Endothelial cell of umbilical vein (primary cell): ENCODE results near the gene ATP5PO. TPM values are rescaled to one million over a fixed set of nuclear protein-coding genes. Genes with fewer than 3 reads are reported as not detected.

Source experiments
- BruUV-seq: library from RNA; stranded (reverse); fragments of 400-500 nt; replicated peaks from 2 replicates; lab custom pipeline; 2021; lab: Mats Ljungman, UMichigan
- CTCF ChIA-PET: fragments of 300-600, 350-600 bp; sonication (Branson Sonifier 250); formaldehyde crosslinking; loops from one replicate; lab custom pipeline; 2021; ENCODE audit warnings: antibody characterized with exemption, inconsistent platforms; lab: Charles Lee
- POLR2A ChIA-PET: fragments of 300-600, 350-600 bp; sonication (Branson Sonifier 250); formaldehyde crosslinking; loops from one replicate; lab custom pipeline; 2021; ENCODE audit warnings: antibody characterized with exemption, inconsistent platforms; lab: Charles Lee
- DNase-seq: peaks from one replicate; pipeline ENCODE4 v3.0.0-alpha.2; 2011; ENCODE audit warnings: low read depth, low spot score
- FAIRE-seq: peaks from 2 replicates; lab custom pipeline; 2011; peaks lifted over from hg19 to GRCh38; lab: Jason Lieb, UNC
- H2AFZ ChIP-seq: 2 replicates; pipeline ENCODE4 v1.6.0; 2012; ENCODE audit warnings: low read depth, low read length, control low read depth, inconsistent platforms
- H3K27ac ChIP-seq: 2 replicates; pipeline ENCODE4 v1.5.1; 2011; ENCODE audit warnings: low read depth, mild to moderate bottlenecking, control low read depth, low read length, moderate library complexity; ENCODE audit not compliant: insufficient read depth
- H3K27me3 ChIP-seq, 2 experiments: 2 replicates each; pipeline versions ENCODE4 v1.6.0 to v1.6.1; 2011; ENCODE audit warnings: low read length in 2 of 2, mixed read lengths in 1 of 2; ENCODE audit not compliant: control insufficient read depth in 2 of 2, insufficient read depth in 2 of 2
- H3K36me3 ChIP-seq, 2 experiments: 2 replicates in 1 of 2; 3 replicates in 1 of 2; pipeline ENCODE4 v1.5.1; 2011; ENCODE audit warnings: low read length in 2 of 2, mild to moderate bottlenecking in 1 of 2, moderate library complexity in 1 of 2; ENCODE audit not compliant: control insufficient read depth in 2 of 2, insufficient read depth in 2 of 2; ENCODE audit errors: extremely low read depth in 1 of 2
- H3K4me1 ChIP-seq: 3 replicates; pipeline ENCODE4 v1.5.1; 2011; ENCODE audit warnings: mild to moderate bottlenecking, low read length; ENCODE audit not compliant: control insufficient read depth, insufficient read depth; ENCODE audit errors: extremely low read depth
- H3K4me2 ChIP-seq: 2 replicates; pipeline ENCODE4 v1.6.1; 2011; ENCODE audit warnings: low read length, control low read depth, mixed read lengths; ENCODE audit not compliant: insufficient read depth
- H3K4me3 ChIP-seq, 3 experiments: fragments of 200-600 bp in 1 of 3; sonication (generic), shearing (Covaris generic) in 1 of 3; replicated peaks in 1 of 3; 2 replicates each; pipeline ENCODE4 v1.5.1; 2011 to 2016; ENCODE audit warnings: control low read depth in 3 of 3, low read length in 3 of 3, mild to moderate bottlenecking in 2 of 3, inconsistent platforms in 1 of 3, low read depth in 1 of 3, moderate library complexity in 1 of 3; ENCODE audit not compliant: insufficient read depth in 1 of 3
- H3K79me2 ChIP-seq: 2 replicates; pipeline ENCODE4 v1.6.0; 2012; ENCODE audit warnings: low read length, inconsistent platforms; ENCODE audit not compliant: control insufficient read depth, insufficient read depth
- H3K9ac ChIP-seq: replicated peaks from 2 replicates; pipeline ENCODE3; 2011; ENCODE audit warnings: low read length, control low read depth; ENCODE audit not compliant: insufficient read depth; ENCODE audit errors: extremely low read depth
- H3K9me1 ChIP-seq: replicated peaks from 3 replicates; pipeline ENCODE4 v1.6.0; 2011; ENCODE audit warnings: mild to moderate bottlenecking, low read length; ENCODE audit not compliant: control insufficient read depth, insufficient read depth; ENCODE audit errors: extremely low read depth
- H3K9me3 ChIP-seq: replicated peaks from 2 replicates; pipeline ENCODE4 v1.5.1; 2012; ENCODE audit warnings: low read length, inconsistent platforms; ENCODE audit not compliant: control insufficient read depth, insufficient read depth
- H4K20me1 ChIP-seq: replicated peaks from 2 replicates; pipeline ENCODE3; 2011; ENCODE audit warnings: mild to moderate bottlenecking, low read length; ENCODE audit not compliant: control insufficient read depth, insufficient read depth; ENCODE audit errors: extremely low read depth
- CTCF ChIP-seq, 2 donors: IDR thresholded peaks; 1 replicate in 1 of 2; 2 replicates in 1 of 2; pipeline ENCODE4 v1.5.1; 2011; ENCODE audit warnings: low read length in 2 of 2, mild to moderate bottlenecking in 2 of 2, moderate library complexity in 2 of 2, control low read depth in 1 of 2, inconsistent platforms in 1 of 2, low read depth in 1 of 2; ENCODE audit not compliant: insufficient read depth in 1 of 2; ENCODE audit errors: extremely low read depth in 1 of 2
- EZH2 ChIP-seq: IDR thresholded peaks from 2 replicates; pipeline ENCODE4 v1.6.1; 2012; ENCODE audit warnings: borderline replicate concordance, low read depth, mild to moderate bottlenecking, moderate library complexity, low read length, inconsistent platforms; ENCODE audit not compliant: severe bottlenecking
- FOS ChIP-seq: IDR thresholded peaks from 2 replicates; pipeline ENCODE4 v1.6.1; 2011; ENCODE audit warnings: mild to moderate bottlenecking, low read length, moderate library complexity, borderline replicate concordance; ENCODE audit not compliant: insufficient read depth
- GATA2 ChIP-seq: IDR thresholded peaks from 2 replicates; pipeline ENCODE4 v1.7.0; 2011; ENCODE audit warnings: low read depth, mild to moderate bottlenecking, moderate library complexity, mixed read lengths, low read length; ENCODE audit not compliant: insufficient read length, insufficient read depth
- JUN ChIP-seq: IDR thresholded peaks from 2 replicates; pipeline ENCODE4 v1.6.1; 2011; ENCODE audit warnings: borderline replicate concordance, low read depth; ENCODE audit not compliant: insufficient read length, insufficient read depth
- MAX ChIP-seq: IDR thresholded peaks from 2 replicates; pipeline ENCODE4 v1.6.1; 2011; ENCODE audit not compliant: insufficient read depth, insufficient read length
- MYC ChIP-seq: IDR thresholded peaks from one replicate; pipeline ENCODE4 v1.6.1; 2011; ENCODE audit warnings: mild to moderate bottlenecking, low read depth, low read length
- POLR2A ChIP-seq: IDR thresholded peaks from 2 replicates; pipeline ENCODE4 v1.6.1; 2012; ENCODE audit warnings: low read depth, mild to moderate bottlenecking, control low read depth, low read length
- POLR2AphosphoS5 ChIP-seq: IDR thresholded peaks from 2 replicates; pipeline ENCODE4 v1.6.1; 2012; ENCODE audit warnings: low read depth, mild to moderate bottlenecking, control low read depth, low read length, moderate library complexity; ENCODE audit not compliant: insufficient read depth
- dilution Hi-C: fragments of 300-500 bp; cut with MboI; formaldehyde crosslinking; loops from one replicate; pipeline ENCODE4 v1.15.0; 2019; ENCODE audit warnings: low sequenced_read_pairs; ENCODE audit not compliant: extremely low pct_ligation_motif_present
- intact Hi-C: fragments of 100-400 bp; cut with micrococcal nuclease; formaldehyde crosslinking; loops from one replicate; pipeline ENCODE4 v1.10.0; 2022
- polyA plus RNA-seq, 4 experiments: library from polyadenylated mRNA; depleted of rRNA in 3 of 4; stranded (reverse) in 3 of 4; unstranded in 1 of 4; fragments of >200 nt; gene quantifications; 2 replicates each; pipeline versions ENCODE4 v1.2.1 to v1.2.3, GENCODE V29; 2011 to 2012; ENCODE audit warnings: missing spikeins in 1 of 4
- total RNA-seq: library from RNA; stranded (reverse); gene quantifications from 2 replicates; pipeline ENCODE4 v1.2.3, GENCODE V29; 2021

ATP5PO gene
- total and polyA plus RNA-seq, 2 donors (not counting 3 experiments of a cell fraction or from before 2014, with no cell fraction given) = 187 to 207 TPM

- Histone ChIP-seq H3K79me2 (no peaks in the 10 kb centered on the region), H3K9ac (no peak overlapping the region), H3K9me3 (no peaks in the 10 kb centered on the region), H3K36me3 (no peaks in the 10 kb centered on the region), H3K9me1 (no peaks in the 10 kb centered on the region), H3K4me1 (peaks cover 4% of the 10 kb centered on the region), H3K27me3 (peaks cover 2 to 7% of the 10 kb centered on the region in 2 experiments), H4K20me1 (no peaks in the 10 kb centered on the region), H3K4me3 (no peak overlapping the region), H2AFZ (no peak overlapping the region), H3K4me2 (no peak overlapping the region), H3K27ac (no peak overlapping the region)
- BruUV-seq = no TSS peak
- dilution Hi-C loops = no loop called here
- DNase-seq = no peak
- ChIA-PET POLR2A (no interaction called here), CTCF (interaction anchor here (0.9 to 1.2 kb wide), 2 partner anchors 12 to 19 kb away, joined by 3 to 4 read pairs; no protein-coding TSS in a partner anchor)
- no peak for TF ChIP-seq EZH2
- no peak for TF ChIP-seq POLR2AphosphoS5
- no peak for TF ChIP-seq MYC
- TF ChIP-seq JUN = no peak
- no peak for TF ChIP-seq CTCF (IDR thresholded peaks at IDR 0.05; ENCODE audit: extremely low read depth in 1 of 2, insufficient read depth in 1 of 2, low read depth in 1 of 2, low read length in 2 of 2)
- no peak for TF ChIP-seq FOS
- TF ChIP-seq GATA2 = no peak
- no peak for TF ChIP-seq POLR2A
- no peak for TF ChIP-seq MAX
- FAIRE-seq = no peak
- intact Hi-C loops = no loop called here
Measured at GRCh38 chr21:33883118-33883517, 32.5 kb downstream of the ATP5PO start.
